Embryonic facial prominence (tissue), 1 donor: ENCODE results near the gene SPRR2G.
"Not testable (repeated sequence)": the region's sequence is repeated elsewhere in the genome, so short reads cannot be mapped to it uniquely, and the experiment has no call there.

Experiments used
- DNase-seq: peaks from one replicate; pipeline ENCODE4 v3.0.0-alpha.2; 2016; ENCODE audit errors: extremely low spot score

The SPRR2G gene

DNA sequence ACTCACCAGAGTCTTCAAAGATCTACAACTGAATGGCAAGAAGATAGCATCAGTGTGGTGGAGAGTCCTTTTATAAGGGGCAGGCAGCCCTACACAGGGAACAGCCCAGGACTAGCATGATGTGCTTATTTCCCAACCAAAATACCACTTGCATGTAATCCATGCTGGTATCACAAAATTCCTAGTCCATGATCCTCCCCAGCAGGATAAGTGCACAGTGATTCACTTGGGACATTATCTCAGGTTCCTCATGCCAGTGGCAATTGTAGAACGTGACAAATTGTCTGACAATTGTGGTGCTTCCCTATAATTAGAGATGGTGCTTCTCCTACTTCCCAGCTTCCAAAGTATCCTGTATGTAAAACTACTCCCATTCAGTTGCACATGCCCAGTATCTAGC is at the start of gene SPRR2G:
SPRR2G (minus strand) TSS at position 45 of the 400 bp plus-strand sequence. CDS start 780 bp downstream, outside the sequence.
- DNase-seq: no peak

GRCh38 chr1:153195216-153195615 is 44.5 kb upstream of the SPRR2G start:
- no peak for DNase-seq

DNA sequence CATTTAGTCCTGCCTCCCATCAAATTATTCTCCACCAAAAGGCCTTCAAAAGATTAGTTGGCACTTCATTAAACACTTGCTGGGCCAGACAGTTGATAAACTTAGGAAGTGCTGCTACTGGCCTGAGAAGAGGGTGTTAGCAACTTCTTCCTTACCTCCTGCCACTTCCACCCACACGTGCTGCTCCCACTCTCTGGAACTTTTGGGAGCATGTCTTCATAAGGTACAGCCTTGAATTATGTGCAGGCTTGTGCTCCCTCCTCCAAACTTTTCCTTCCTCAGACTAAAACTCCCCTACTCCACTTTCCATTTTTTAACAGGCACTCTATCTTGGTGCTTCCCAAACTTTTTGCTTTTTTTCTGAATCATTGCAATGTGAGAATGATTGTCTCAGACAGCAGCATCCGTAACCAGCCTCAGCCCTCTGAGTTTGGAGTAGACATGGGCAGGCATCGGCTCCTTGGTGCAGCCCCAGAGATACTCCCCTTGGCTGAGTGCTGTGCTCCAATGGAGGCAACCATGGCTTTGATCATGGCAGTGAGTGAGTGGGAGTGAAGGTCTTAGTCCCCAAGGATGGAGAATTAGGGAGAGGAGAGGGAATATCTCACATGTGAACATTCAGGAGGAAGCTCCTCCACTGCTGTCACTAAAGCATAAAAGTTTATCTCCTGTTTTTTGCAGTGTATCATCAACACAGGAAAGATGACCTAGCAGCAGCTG is 43.8 kb upstream of the SPRR2G start:
- DNase-seq: no peak

- DNase-seq: no peak
Measured at GRCh38 chr1:153192697-153193096, 42.0 kb upstream of the SPRR2G start.

- DNase-seq: no peak
Measured at GRCh38 chr1:153190373-153190772, 39.7 kb upstream of the SPRR2G start.

GRCh38 chr1:153188301-153188700 is 37.6 kb upstream of the SPRR2G start:
- DNase-seq: not testable (repeated sequence)

GRCh38 chr1:153180556-153180955 is 29.9 kb upstream of the SPRR2G start:
- DNase-seq: no peak

GRCh38 chr1:153178922-153179321 is 28.2 kb upstream of the SPRR2G start:
- DNase-seq: no peak

- no peak for DNase-seq
Measured at GRCh38 chr1:153174624-153175023, 23.9 kb upstream of the SPRR2G start.

DNA sequence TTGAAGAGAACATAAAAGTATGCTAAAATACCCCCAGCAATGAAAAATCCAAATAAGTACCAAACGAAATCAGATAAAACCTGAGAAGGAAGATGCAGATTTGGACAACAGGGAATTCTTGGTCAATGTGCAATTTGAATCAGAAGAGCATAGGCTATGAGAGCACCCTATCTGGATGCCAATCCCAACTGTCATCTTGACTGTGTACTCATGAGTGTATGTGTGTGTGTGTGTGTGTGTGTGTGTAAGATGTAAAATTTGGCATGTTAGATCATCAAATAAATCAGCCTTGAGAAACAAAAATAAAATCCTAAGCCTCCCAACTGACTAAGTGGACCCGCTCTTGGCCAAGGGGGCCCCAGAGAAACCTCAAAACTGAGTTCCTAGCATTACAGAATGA is 18.0 kb upstream of the SPRR2G start:
- DNase-seq: no peak

- DNase-seq: no peak
Measured at GRCh38 chr1:153155541-153155940, 4.9 kb upstream of the SPRR2G start.

- no peak for DNase-seq
Measured at GRCh38 chr1:153152481-153152880, 1.8 kb upstream of the SPRR2G start.

GRCh38 chr1:153141377-153141776 is 9.3 kb downstream of the SPRR2G start:
- no peak for DNase-seq

- DNase-seq: no peak
Measured at GRCh38 chr1:153140484-153140883, 10.2 kb downstream of the SPRR2G start.

- no peak for DNase-seq
Measured at GRCh38 chr1:153133743-153134142, 16.9 kb downstream of the SPRR2G start.

DNA sequence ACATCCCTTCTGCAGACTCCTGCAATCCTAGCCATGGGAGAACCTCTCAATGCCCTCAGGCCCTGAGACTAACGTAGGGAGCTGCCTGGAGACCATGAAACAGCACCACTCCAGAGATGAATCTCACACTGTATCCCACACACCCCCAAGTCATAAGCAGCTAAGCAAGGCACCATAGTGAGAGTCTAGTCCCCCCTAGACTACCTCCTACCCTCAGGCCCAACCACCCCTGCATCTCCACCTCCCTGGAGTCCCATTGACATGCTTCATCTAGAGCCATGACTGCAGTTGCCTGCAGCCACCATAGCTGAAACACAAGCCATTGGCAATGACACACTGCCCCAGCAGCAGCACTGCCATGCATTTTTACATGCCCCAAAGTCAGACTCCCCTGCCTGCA is 17.4 kb downstream of the SPRR2G start:
- DNase-seq: no peak

- DNase-seq: not testable (repeated sequence)
Measured at GRCh38 chr1:153128688-153129087, 22.0 kb downstream of the SPRR2G start.

DNA sequence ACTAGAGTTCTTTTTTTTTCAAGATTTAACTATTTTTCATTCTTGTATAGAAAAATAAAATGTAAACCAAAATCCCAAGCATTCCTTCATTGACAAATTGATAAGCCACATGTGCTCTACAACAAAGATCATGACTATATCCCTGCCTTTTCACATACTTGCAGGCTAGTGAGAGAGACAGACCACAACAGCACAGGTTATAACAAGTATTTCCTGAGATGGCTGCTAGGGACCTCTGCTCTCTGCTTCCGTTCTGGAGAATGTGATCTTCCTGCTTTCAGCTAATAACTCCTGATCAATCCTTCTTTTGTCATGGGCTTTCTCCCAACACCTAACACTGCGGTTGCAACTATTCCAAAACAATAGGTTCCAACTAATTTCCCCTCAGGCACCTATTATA is 23.4 kb downstream of the SPRR2G start:
- DNase-seq: no peak

DNA sequence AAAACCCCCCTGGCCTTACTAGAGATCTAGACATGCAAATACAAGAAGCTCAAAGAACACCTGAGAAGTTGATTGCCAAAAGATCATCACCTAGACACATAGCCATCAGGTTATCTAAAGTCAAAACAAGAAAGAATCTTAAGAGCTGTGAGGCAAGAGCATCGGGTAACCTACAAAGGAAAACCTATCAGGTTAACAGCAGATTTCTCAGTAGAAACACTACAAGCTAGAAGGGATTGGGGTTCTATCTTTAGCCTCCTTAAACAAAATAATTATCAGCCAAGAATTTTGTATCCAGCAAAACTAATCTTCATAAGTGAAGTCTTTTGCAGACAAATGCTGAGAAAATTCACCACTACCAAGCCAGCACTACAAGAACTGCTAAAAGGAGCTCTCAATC is 25.2 kb downstream of the SPRR2G start:
- DNase-seq: no peak

- DNase-seq: not testable (repeated sequence)
Measured at GRCh38 chr1:153123793-153124192, 26.9 kb downstream of the SPRR2G start.

GRCh38 chr1:153122831-153123421 is 27.8 kb downstream of the SPRR2G start:
- no peak for DNase-seq

DNA sequence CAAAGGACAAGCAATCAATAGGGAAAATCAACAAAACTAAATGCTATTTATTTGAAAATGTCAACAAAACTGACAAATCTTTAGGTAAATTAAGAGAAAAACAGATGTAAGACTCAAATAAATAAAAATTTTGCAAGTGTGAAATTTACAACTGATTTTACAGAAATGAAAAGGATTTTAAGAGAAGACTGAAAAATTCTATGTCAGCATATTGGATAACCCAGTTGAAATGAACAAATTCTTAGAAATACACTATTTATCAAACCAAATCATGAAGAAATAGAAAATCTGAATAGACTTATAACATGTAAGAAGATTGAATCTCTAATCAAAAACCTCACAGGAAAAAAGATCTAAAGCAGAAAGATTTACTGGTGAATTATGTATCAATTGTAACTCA is 29.7 kb downstream of the SPRR2G start:
- no peak for DNase-seq

DNA sequence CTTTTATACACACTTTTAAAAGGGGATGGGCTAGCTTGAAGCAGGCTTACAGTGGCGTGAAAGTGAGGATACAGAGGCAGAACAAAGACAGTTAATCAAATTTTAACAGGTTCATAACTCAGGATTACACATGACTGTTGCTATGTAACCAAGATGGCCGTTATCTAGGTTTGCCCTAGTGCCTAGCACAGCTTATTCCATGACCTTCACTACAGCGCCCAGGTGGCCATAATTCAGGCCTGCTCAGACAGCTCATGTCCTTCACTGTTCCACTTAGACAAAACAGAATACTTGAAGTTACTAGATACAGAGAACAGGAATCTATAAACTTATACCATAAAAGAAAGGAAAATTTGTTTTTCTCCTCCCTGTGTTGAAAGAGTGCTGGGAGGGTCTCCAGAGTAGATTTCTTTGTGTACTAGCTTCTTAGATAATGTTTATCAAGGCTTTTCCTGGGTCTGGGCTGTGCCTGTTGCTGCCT is 31.2 kb downstream of the SPRR2G start:
- DNase-seq: no peak
